Midbrain (tissue), 1 donor: Measurements from ENCODE around the gene SCYL1.

ENCODE experiments used
- DNase-seq: peaks from one replicate; lab custom pipeline; 2025; lab: John Stamatoyannopoulos, UW

Gene SCYL1

GRCh38 chr11:65536412-65537295 is 11.8 kb downstream of the SCYL1 start:
- DNase-seq, result no peak

GRCh38 chr11:65537296-65537597 is 12.4 kb downstream of the SCYL1 start:
- DNase-seq, result no peak

GRCh38 chr11:65537620-65538231 is 12.8 kb downstream of the SCYL1 start:
- no peak for DNase-seq

GRCh38 chr11:65538232-65538914 is 13.5 kb downstream of the SCYL1 start:
- no peak for DNase-seq

- no peak for DNase-seq
Observed at GRCh38 chr11:65538915-65539743, 14.2 kb downstream of the SCYL1 start.

GRCh38 chr11:65539744-65540289 is 14.9 kb downstream of the SCYL1 start:
- DNase-seq, result no peak

- peak; percentile 89 for DNase-seq
Observed at GRCh38 chr11:65540290-65541092, 15.6 kb downstream of the SCYL1 start.

GRCh38 chr11:65541093-65541982 is 16.5 kb downstream of the SCYL1 start:
- no peak for DNase-seq

GRCh38 chr11:65542738-65543390 is 18.0 kb downstream of the SCYL1 start:
- DNase-seq, result no peak

- no peak for DNase-seq
Observed at GRCh38 chr11:65545853-65546216, 21.0 kb downstream of the SCYL1 start.

GRCh38 chr11:65546217-65546958 is 21.5 kb downstream of the SCYL1 start:
- no peak for DNase-seq

GRCh38 chr11:65547446-65548125 is 22.7 kb downstream of the SCYL1 start:
- DNase-seq, result no peak

GRCh38 chr11:65548395-65548794 is 23.5 kb downstream of the SCYL1 start:
- DNase-seq, result peak; percentile 2

GRCh38 chr11:65549096-65549495 is 24.2 kb downstream of the SCYL1 start:
- no peak for DNase-seq

- DNase-seq, result peak; percentile 17
Observed at GRCh38 chr11:65551572-65552387, 26.9 kb downstream of the SCYL1 start.

- no peak for DNase-seq
Observed at GRCh38 chr11:65552388-65552951, 27.6 kb downstream of the SCYL1 start.
